ENCODE data around the gene CCR7. TPM values are rescaled to one million over a fixed set of nuclear protein-coding genes. Genes with fewer than 3 reads are reported as not detected.

CCR7 gene
- total and polyA plus RNA-seq, 2 of the 4 experiments (the other 2 are of a cell fraction) = 0.14 to 0.36 TPM

- in situ Hi-C loops (cut with MboI; ENCODE audit: low sequenced_read_pairs) (no loop called here), dilution Hi-C loops (cut with HindIII; ENCODE audit: low sequenced_read_pairs, unreplicated experiment) (no loop called here), intact Hi-C loops (cut with micrococcal nuclease) (no loop called here)
- BruUV-seq (replicated peaks) = no TSS peak
- Histone ChIP-seq H3K9ac (ENCODE audit: low read depth, low read length) (no peak overlapping the region), H2AFZ (replicated peaks; ENCODE audit: low read length, poor library complexity) (no peak overlapping the region), H4K5ac (ENCODE audit: low read depth, low read length) (no peak overlapping the region), H2AK5ac (ENCODE audit: low read depth, low read length) (no peak overlapping the region), H3K4ac (ENCODE audit: low read depth, low read length) (no peak overlapping the region), H3K4me2 (ENCODE audit: low read depth, low read length) (no peak overlapping the region), H3K4me1 (ENCODE audit: control insufficient read depth, insufficient read depth, low read length) (peaks cover 24% of the 10 kb centered on the region), H3K27me3 (ENCODE audit: control insufficient read depth, insufficient read depth, low read length) (peaks cover 29% of the 10 kb centered on the region), H2BK5ac (ENCODE audit: low read depth, low read length, poor library complexity, severe bottlenecking) (no peak overlapping the region), H2AK9ac (replicated peaks; ENCODE audit: low read depth, low read length, poor library complexity) (no peak overlapping the region), H3K18ac (ENCODE audit: low read depth, low read length) (no peak overlapping the region), H4K8ac (ENCODE audit: low read depth in 2 of 2, low read length in 2 of 2) (no peak overlapping the region), H3K56ac (ENCODE audit: extremely low read depth, insufficient read depth, low read length) (no peak overlapping the region), H4K20me1 (ENCODE audit: insufficient read depth, low read length) (no peaks in the 10 kb centered on the region), H3K14ac (replicated peaks; ENCODE audit: low read depth, low read length) (no peak overlapping the region), H3K9me1 (ENCODE audit: insufficient read depth, low read length) (no peaks in the 10 kb centered on the region), H3K4me3 (ENCODE audit: insufficient read depth, low read depth, low read length) (no peak overlapping the region), H2BK20ac (ENCODE audit: low read depth, low read length) (no peak overlapping the region), H3K36me3 (ENCODE audit: control insufficient read depth, insufficient read depth, low read length) (no peaks in the 10 kb centered on the region), H3K27ac (ENCODE audit: insufficient read depth, low read length) (no peak overlapping the region), H3K9me3 (ENCODE audit: control insufficient read depth, insufficient read depth, low read length) (no peaks in the 10 kb centered on the region), H2BK120ac (ENCODE audit: low read depth, low read length) (no peak overlapping the region), H4K91ac (ENCODE audit: insufficient read depth, low read depth, low read length) (0 out of 2 replicates have a peak overlapping the region, but pooled peaks have one; percentile 9), H3K79me1 (ENCODE audit: low read depth in 1 of 2, low read length in 2 of 2) (no peaks in the 10 kb centered on the region; a peak in 1 of 4 replicates), H2BK15ac (ENCODE audit: low read depth, low read length) (no peak overlapping the region), H3K23ac (ENCODE audit: low read depth, low read length) (no peak overlapping the region)
- DNase-seq (no peak), ATAC-seq (ENCODE audit: low read depth) (no peak)
- TF ChIP-seq CTCF (conservative IDR thresholded peaks at IDR 0.05; ENCODE audit: low read depth, low read length) (peak; percentile 22; the same call in 1 of the 2 replicates), RFX5 (IDR thresholded peaks at IDR 0.05; ENCODE audit: low read depth, low read length) (no peak)
- ChIA-PET CTCF (no interaction called here), POLR2A (ENCODE audit: unreplicated experiment) (no interaction called here)
- no CpG with 5 or more reads among the region's 8 CpGs for WGBS, 2 experiments (ENCODE audit: extremely low coverage in 2 of 2, insufficient read length in 1 of 2)
These were observed 3.2 kb downstream of the CCR7 start for GRCh38 chr17:40561871-40562611.

All from IMR-90 (cell line).